A673 (cell line): ENCODE results near the gene CLCN4. TPM values are rescaled to one million over a fixed set of nuclear protein-coding genes. Genes with fewer than 3 reads are reported as not detected.

Experiments
- BruUV-seq: library from RNA; stranded (reverse); fragments of 400-500 nt; replicated peaks from 2 replicates; lab custom pipeline; 2021; lab: Mats Ljungman, UMichigan
- CTCF ChIA-PET: fragments of 300-600 bp; sonication (Branson Sonifier 250); formaldehyde crosslinking; loops from one replicate; lab custom pipeline; 2022; ENCODE audit warnings: antibody characterized with exemption; lab: Charles Lee
- POLR2A ChIA-PET: fragments of 300-600 bp; sonication (Branson Sonifier 250); formaldehyde crosslinking; loops from one replicate; lab custom pipeline; 2022; ENCODE audit warnings: antibody characterized with exemption; ENCODE audit not compliant: low non-redundant PET; lab: Charles Lee
- DNase-seq: peaks from one replicate; pipeline ENCODE4 v3.0.0-alpha.2; 2015; ENCODE audit warnings: low spot score
- H3K27ac ChIP-seq: fragments of 200-600 bp; sonication (generic); 2 replicates; pipeline ENCODE4 v1.5.1; 2016; ENCODE audit warnings: mixed run types, low read depth, mild to moderate bottlenecking, mixed read lengths, antibody characterized with exemption, low read length; ENCODE audit not compliant: poor library complexity, severe bottlenecking
- H3K27me3 ChIP-seq: fragments of 200-600 bp; sonication (generic); replicated peaks from 2 replicates; pipeline ENCODE4 v1.6.1; 2017; ENCODE audit warnings: mixed run types, low read depth, mild to moderate bottlenecking, mixed read lengths, antibody characterized with exemption, low read length; ENCODE audit not compliant: insufficient read depth, poor library complexity
- H3K36me3 ChIP-seq: fragments of 200-600 bp; sonication (generic); 2 replicates; pipeline ENCODE4 v1.6.1; 2016; ENCODE audit warnings: mixed run types, mild to moderate bottlenecking, mixed read lengths, antibody characterized with exemption, low read length; ENCODE audit not compliant: insufficient read depth, poor library complexity, severe bottlenecking
- H3K4me1 ChIP-seq: fragments of 200-600 bp; sonication (generic); 2 replicates; pipeline ENCODE4 v1.6.1; 2017; ENCODE audit warnings: mixed run types, mild to moderate bottlenecking, mixed read lengths, antibody characterized with exemption, low read length; ENCODE audit not compliant: insufficient read depth, poor library complexity, severe bottlenecking
- H3K4me3 ChIP-seq: fragments of 200-600 bp; sonication (generic); 2 replicates; pipeline ENCODE4 v1.5.1; 2016; ENCODE audit warnings: low read depth, mixed run types, mild to moderate bottlenecking, mixed read lengths, low read length; ENCODE audit not compliant: poor library complexity, severe bottlenecking
- H3K9me3 ChIP-seq: fragments of 200-600 bp; sonication (generic); 2 replicates; pipeline ENCODE4 v1.6.1; 2016; ENCODE audit warnings: mixed run types, low read depth, mild to moderate bottlenecking, mixed read lengths, antibody characterized with exemption, low read length; ENCODE audit not compliant: poor library complexity, severe bottlenecking
- EZH2 ChIP-seq: fragments of 200-600 bp; sonication (generic); IDR thresholded peaks from 2 replicates; pipeline ENCODE4 v1.6.1; 2017; ENCODE audit warnings: borderline replicate concordance, low read depth, mild to moderate bottlenecking, mixed read lengths, antibody characterized with exemption, low read length; ENCODE audit not compliant: poor library complexity, severe bottlenecking
- intact Hi-C: fragments of 100-400 bp; cut with micrococcal nuclease; formaldehyde crosslinking; loops from one replicate; pipeline ENCODE4 v1.10.0; 2022; ENCODE audit not compliant: unreplicated experiment
- total RNA-seq: library from RNA; stranded (reverse); gene quantifications from 2 replicates; pipeline ENCODE4 v1.2.3, GENCODE V29; 2021
- TF ChIP-seq, protein P1 (sequence below): fragments of 300-800, 200-600 bp; sonication (generic); conservative IDR thresholded peaks from 2 replicates; pipeline ENCODE4 v1.5.1; 2017; ENCODE audit warnings: low read depth, mild to moderate bottlenecking, antibody characterized with exemption, low read length, moderate library complexity, mixed read lengths

Gene CLCN4
- total RNA-seq, 1 experiment from 2014 or later: 1.7 TPM

DNA sequence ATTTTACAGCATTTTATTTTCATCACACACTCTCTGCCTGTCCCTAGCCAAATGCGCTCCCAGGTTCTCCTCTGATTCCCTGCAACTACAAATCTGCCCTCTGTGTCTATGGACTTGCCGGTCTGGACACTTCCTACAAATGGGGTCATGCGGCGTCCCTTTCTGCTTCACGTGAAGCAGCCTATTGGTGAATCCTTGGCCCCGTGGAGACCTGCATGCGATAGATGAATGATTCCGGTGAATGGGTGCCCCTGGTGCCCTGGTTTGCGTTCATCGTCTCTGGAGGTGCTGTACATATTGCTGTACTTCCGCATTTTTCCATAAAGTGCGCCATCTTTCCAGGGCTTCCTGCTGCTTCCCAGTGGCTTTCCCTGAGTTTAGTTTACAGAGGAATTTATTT, 27.5 kb upstream of the CLCN4 start:
- ChIA-PET CTCF (no interaction called here), POLR2A (no interaction called here)
- Histone ChIP-seq H3K27me3 (no peaks in the 10 kb centered on the region), H3K27ac (no peak overlapping the region), H3K4me3 (no peak overlapping the region), H3K9me3 (no peaks in the 10 kb centered on the region), H3K36me3 (no peaks in the 10 kb centered on the region), H3K4me1 (no peaks in the 10 kb centered on the region)
- no TSS peak for BruUV-seq
- intact Hi-C loops: no loop called here
- no peak for TF ChIP-seq EZH2
- no peak for DNase-seq

DNA sequence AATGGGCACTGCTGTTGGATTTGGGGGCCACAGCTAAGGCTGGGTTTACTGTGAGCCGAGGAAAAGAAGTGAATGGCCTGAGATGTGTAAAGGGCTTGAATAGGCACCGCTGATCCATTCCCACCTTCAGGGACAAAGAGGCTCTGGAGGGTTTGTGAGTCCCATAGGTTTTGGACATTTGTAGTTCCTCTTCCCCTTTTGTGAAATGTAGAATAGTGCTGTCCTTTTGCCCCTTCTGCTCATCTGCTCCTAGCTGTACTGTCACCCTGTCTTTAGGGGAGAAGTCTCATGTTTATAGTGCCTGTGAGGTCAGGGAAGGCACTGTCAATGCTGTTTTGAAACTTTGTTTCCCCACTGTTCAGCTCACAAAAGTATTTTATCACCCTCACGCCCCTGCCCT, 26.4 kb upstream of the CLCN4 start:
- no peaks in the 10 kb centered on the region for H3K27me3 ChIP-seq
- ChIA-PET POLR2A (no interaction called here), CTCF (no interaction called here)
- no peaks in the 10 kb centered on the region for H3K4me1 ChIP-seq
- no peaks in the 10 kb centered on the region for H3K9me3 ChIP-seq
- H3K36me3 ChIP-seq: no peaks in the 10 kb centered on the region
- no peak for DNase-seq
- TF ChIP-seq EZH2: no peak
- TF ChIP-seq, protein P1, sequence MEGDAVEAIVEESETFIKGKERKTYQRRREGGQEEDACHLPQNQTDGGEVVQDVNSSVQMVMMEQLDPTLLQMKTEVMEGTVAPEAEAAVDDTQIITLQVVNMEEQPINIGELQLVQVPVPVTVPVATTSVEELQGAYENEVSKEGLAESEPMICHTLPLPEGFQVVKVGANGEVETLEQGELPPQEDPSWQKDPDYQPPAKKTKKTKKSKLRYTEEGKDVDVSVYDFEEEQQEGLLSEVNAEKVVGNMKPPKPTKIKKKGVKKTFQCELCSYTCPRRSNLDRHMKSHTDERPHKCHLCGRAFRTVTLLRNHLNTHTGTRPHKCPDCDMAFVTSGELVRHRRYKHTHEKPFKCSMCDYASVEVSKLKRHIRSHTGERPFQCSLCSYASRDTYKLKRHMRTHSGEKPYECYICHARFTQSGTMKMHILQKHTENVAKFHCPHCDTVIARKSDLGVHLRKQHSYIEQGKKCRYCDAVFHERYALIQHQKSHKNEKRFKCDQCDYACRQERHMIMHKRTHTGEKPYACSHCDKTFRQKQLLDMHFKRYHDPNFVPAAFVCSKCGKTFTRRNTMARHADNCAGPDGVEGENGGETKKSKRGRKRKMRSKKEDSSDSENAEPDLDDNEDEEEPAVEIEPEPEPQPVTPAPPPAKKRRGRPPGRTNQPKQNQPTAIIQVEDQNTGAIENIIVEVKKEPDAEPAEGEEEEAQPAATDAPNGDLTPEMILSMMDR: no peak
- no TSS peak for BruUV-seq
- intact Hi-C loops: no loop called here
- H3K4me3 ChIP-seq: no peak overlapping the region
- no peak overlapping the region for H3K27ac ChIP-seq

DNA sequence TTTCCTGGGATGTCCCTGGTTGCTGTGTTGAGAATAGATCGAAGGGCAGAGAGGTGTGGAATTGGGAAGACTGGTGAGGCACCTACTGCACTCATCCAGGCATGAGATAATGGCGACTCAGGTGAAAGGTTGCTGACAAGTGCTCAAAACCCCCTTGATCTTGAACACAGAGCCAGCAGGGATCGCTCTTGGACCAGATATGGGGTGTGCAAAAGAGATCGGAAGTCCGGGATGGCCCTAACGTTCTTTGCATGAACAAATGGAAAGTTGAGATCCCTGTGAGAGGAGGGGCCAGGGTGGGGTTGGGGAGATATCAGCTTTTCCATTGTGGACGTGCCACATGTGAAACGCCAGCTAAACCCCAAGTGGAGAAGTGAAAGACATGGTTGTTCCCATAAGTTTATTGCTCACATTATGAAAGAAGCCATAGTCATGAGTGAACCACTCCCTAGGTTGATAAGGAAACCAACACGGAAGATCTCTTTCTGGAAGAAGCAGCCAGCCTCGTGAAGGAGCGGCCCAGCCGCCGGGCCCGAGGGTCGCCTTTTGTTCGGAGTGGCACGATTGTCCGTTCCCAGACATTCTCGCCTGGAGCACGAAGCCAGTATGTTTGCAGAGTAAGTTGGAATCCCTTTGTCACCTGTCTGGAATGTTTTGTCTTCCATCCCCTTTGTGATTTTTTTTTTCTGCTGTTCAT, 22.6 kb upstream of the CLCN4 start:
- intact Hi-C loops: no loop called here
- TF ChIP-seq, protein P1: no peak
- TF ChIP-seq EZH2: no peak
- POLR2A ChIA-PET: no interaction called here
- CTCF ChIA-PET: no interaction called here
- no peaks in the 10 kb centered on the region for H3K27me3 ChIP-seq
- no peaks in the 10 kb centered on the region for H3K9me3 ChIP-seq
- BruUV-seq: no TSS peak
- DNase-seq: no peak
- no peaks in the 10 kb centered on the region for H3K36me3 ChIP-seq
- no peak overlapping the region for H3K27ac ChIP-seq
- no peak overlapping the region for H3K4me3 ChIP-seq
- H3K4me1 ChIP-seq: no peaks in the 10 kb centered on the region

DNA sequence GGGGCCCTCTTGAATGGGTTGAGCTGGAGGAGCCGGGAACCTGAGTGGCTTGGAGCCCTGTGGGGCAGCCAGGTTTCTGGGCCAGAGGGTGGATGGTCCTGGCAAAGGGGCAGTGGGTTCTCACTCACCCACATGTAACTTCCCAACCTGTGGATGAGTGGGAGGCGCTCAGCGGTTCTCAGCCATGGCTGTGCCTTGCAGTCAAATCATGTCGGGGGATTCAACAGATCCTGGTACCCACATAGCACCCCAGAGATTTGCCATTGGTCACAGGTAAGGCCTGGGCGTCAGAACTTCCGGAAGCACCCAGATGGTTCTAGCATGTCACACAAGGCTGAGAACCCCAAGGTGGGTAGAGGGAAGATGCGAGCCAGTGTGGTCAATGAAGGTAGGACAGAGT, 21.9 kb upstream of the CLCN4 start:
- ChIA-PET CTCF (no interaction called here), POLR2A (no interaction called here)
- H3K4me1 ChIP-seq: no peaks in the 10 kb centered on the region
- H3K9me3 ChIP-seq: no peaks in the 10 kb centered on the region
- H3K27me3 ChIP-seq: no peaks in the 10 kb centered on the region
- BruUV-seq: no TSS peak
- TF ChIP-seq EZH2: no peak
- TF ChIP-seq, protein P1: no peak
- H3K4me3 ChIP-seq: no peak overlapping the region
- no peak for DNase-seq
- no peak overlapping the region for H3K27ac ChIP-seq
- intact Hi-C loops: no loop called here
- H3K36me3 ChIP-seq: peaks cover 6% of the 10 kb centered on the region
